Ovary (tissue), 9 donors: ENCODE data around the gene SOX15. TPM values are rescaled to one million over a fixed set of nuclear protein-coding genes. Genes with fewer than 3 reads are reported as not detected.
A peak's percentile ranks its signal among the peaks of the same experiment; 100 is the strongest.

Experiments
- DNase-seq, 5 donors: peaks; one replicate each; pipeline ENCODE4 v3.0.0-alpha.2; 2019 to 2020
- H3K27ac ChIP-seq, 2 donors: fragments of 200-600 bp; one replicate each; pipeline versions ENCODE4 v1.5.1 to v1.8.0; 2019 to 2022
- H3K27me3 ChIP-seq: fragments of 200-600 bp; one replicate; pipeline ENCODE4 v1.8.0; 2022
- H3K36me3 ChIP-seq: fragments of 200-600 bp; sonication (generic); one replicate; pipeline ENCODE4 v1.5.1; 2019
- H3K4me1 ChIP-seq: one replicate; pipeline ENCODE4 v1.8.1; 2013; ENCODE audit warnings: mild to moderate bottlenecking, moderate library complexity; ENCODE audit not compliant: insufficient read depth
- H3K4me3 ChIP-seq: fragments of 200-600 bp; sonication (generic); one replicate; pipeline ENCODE4 v1.5.1; 2017
- H3K9me3 ChIP-seq, 2 donors: fragments of 200-600 bp in 1 of 2; sonication (generic) in 1 of 2; one replicate each; pipeline versions ENCODE4 v1.5.1 to v1.8.1; 2013 to 2019; ENCODE audit warnings: mild to moderate bottlenecking in 1 of 2, moderate library complexity in 1 of 2
- CTCF ChIP-seq, 3 donors: fragments of 450-650 bp in 2 of 3; fragments of 200-600 bp in 1 of 3; IDR thresholded peaks; one replicate each; pipeline versions ENCODE4 v1.5.1 to v1.8.0; 2016 to 2022; ENCODE audit warnings: antibody characterized with exemption in 3 of 3, mild to moderate bottlenecking in 1 of 3
- EP300 ChIP-seq: sonication (generic); formaldehyde crosslinking; IDR thresholded peaks from one replicate; pipeline ENCODE4 v1.6.1; 2017; ENCODE audit warnings: antibody characterized with exemption
- POLR2A ChIP-seq: fragments of 450-650 bp; IDR thresholded peaks from one replicate; pipeline ENCODE4 v1.6.1; 2017; ENCODE audit warnings: antibody characterized with exemption, mild to moderate bottlenecking, moderate library complexity
- WGBS, 3 donors: extraction: QIAGEN DNeasy Blood & Tissue Kit in 1 of 3; methylation state at CpG; one replicate each; pipeline versions ENCODE4 v1.1.5 to v1.1.7; 2013 to 2017; 5-methylcytosine and 5-hydroxymethylcytosine counted together
- intact Hi-C, 4 donors: fragments of 100-400 bp; cut with DNase I; formaldehyde crosslinking; loops; one replicate each; pipeline versions ENCODE4 v1.11.0 to v1.15.1; 2022 to 2023
- polyA plus RNA-seq, 2 donors: library from polyadenylated mRNA; stranded (reverse); fragments of 200-250 nt in 1 of 2; fragments of 350-450 nt in 1 of 2; fragmentation: Illumina TruSeq in 1 of 2; extraction: RNeasy Lipid Tissue Mini Kit (QIAGEN cat#74804) in 1 of 2; gene quantifications; one replicate each; pipeline ENCODE4 v1.2.3, GENCODE V29; 2013 to 2014
- small RNA-seq: library from RNA; depleted of rRNA; stranded (forward); fragments of <200 nt; gene quantifications from one replicate; pipeline ENCODE3, GENCODE V24; 2016
- total RNA-seq, 7 donors: library from RNA; depleted of rRNA in 2 of 7; stranded (reverse); fragments of >200 nt in 2 of 7; fragmentation: NEBNext Ultra II Directional in 3 of 7; extraction: Animal tissue kit (Norgen Biotek cat#: 25700) in 3 of 7; gene quantifications; one replicate each; pipeline versions ENCODE4 v1.1.0 to v1.2.4, GENCODE V29; 2016 to 2023
- donor health status: DM: no; HTN: no; CAD: no; lungs with moderate emphysema.
- donor health status: DM: no; HTN: no; CAD: no.
- donor health status: Bipolar disorder and iron deficiency.
- donor health status: DM: yes; HTN: yes; CAD: no.
- donor health status: DM: no; HTN: no; CAD: no.
- donor health status: DM: yes; HTN: yes; CAD: no.

SOX15 gene
- total and polyA plus RNA-seq, 9 donors = 2.7 to 17.3 (median 9.6) TPM

GRCh38 chr17:7548585-7549400 is 41.1 kb downstream of the SOX15 start, which contains the start of gene TNFSF12:
TNFSF12 (plus strand) TSS chr17:7549058; CDS start chr17:7549154, 96 bp downstream.
- intact Hi-C loops = no loop called here
- 1% methylated on average over 32 to 65 of the region's 65 CpGs for WGBS, 3 donors
- Histone ChIP-seq H3K4me1 (peaks cover 12% of the 10 kb centered on the region), H3K27ac (peak within 1 kb of the TSS; percentile 74 to 90), H3K36me3 (no peaks in the 10 kb centered on the region), H3K9me3 (no peaks in the 10 kb centered on the region), H3K27me3 (no peaks in the 10 kb centered on the region), H3K4me3 (peak within 1 kb of the TSS; percentile 80)
- TF ChIP-seq CTCF (IDR thresholded peaks at IDR 0.05) = peak in 1 of 3 donors; percentile 48
- no peak for TF ChIP-seq EP300
- peak; percentile 67 to 78 (median 73) for DNase-seq

GRCh38 chr17:7544911-7545310 is 45.0 kb downstream of the SOX15 start:
- no peaks in the 10 kb centered on the region for H3K9me3 ChIP-seq
- no peak overlapping the region for H3K27ac ChIP-seq
- 32 to 46% (median 43%) methylated on average over 6 of the region's 6 CpGs for WGBS, 3 donors
- DNase-seq = no peak
- intact Hi-C loops = no loop called here
- TF ChIP-seq CTCF (IDR thresholded peaks at IDR 0.05) = no peak
- TF ChIP-seq EP300 = no peak
- no peak for TF ChIP-seq POLR2A
- H3K27me3 ChIP-seq = no peaks in the 10 kb centered on the region
- no peaks in the 10 kb centered on the region for H3K36me3 ChIP-seq
- H3K4me3 ChIP-seq = no peak overlapping the region
- H3K4me1 ChIP-seq = peaks cover 13% of the 10 kb centered on the region

- Histone ChIP-seq H3K4me3 (no peak overlapping the region), H3K27me3 (no peaks in the 10 kb centered on the region), H3K9me3 (no peaks in the 10 kb centered on the region), H3K4me1 (peaks cover 8% of the 10 kb centered on the region), H3K36me3 (no peaks in the 10 kb centered on the region), H3K27ac (no peak overlapping the region)
- no peak for DNase-seq
- 83 to 89% (median 86%) methylated on average over 9 of the region's 9 CpGs for WGBS, 3 donors
- intact Hi-C loops = no loop called here
- no peak for TF ChIP-seq EP300
- no peak for TF ChIP-seq POLR2A
- no peak for TF ChIP-seq CTCF (IDR thresholded peaks at IDR 0.05)
These were observed 48.7 kb downstream of the SOX15 start for GRCh38 chr17:7541074-7541621.

GRCh38 chr17:7538891-7539545 is 50.9 kb downstream of the SOX15 start:
- H3K4me1 ChIP-seq = peaks cover 2% of the 10 kb centered on the region
- no peaks in the 10 kb centered on the region for H3K36me3 ChIP-seq
- TF ChIP-seq POLR2A (no peak), EP300 (no peak), CTCF (IDR thresholded peaks at IDR 0.05) (no peak)
- no peak for DNase-seq
- no peaks in the 10 kb centered on the region for H3K27me3 ChIP-seq
- H3K27ac ChIP-seq = no peak overlapping the region
- intact Hi-C loops = no loop called here
- no peak overlapping the region for H3K4me3 ChIP-seq
- no peaks in the 10 kb centered on the region for H3K9me3 ChIP-seq
- WGBS, 3 donors = 67 to 70% (median 67%) methylated on average over 11 of the region's 11 CpGs

Small RNA genes lying within 50 kb of the gene (small RNA-seq; reads per million reads assigned to genes)
- gene CD68 (not detected), gene SNORA48 (not detected), gene SNORD10 (not detected)

Other genes with a start within 250 kb of the SOX15 start
- 10 to 100 TPM in 5 of 7 donors, 1 to 10 TPM in 2; 5.1 to 12.9 (median 10.5) TPM for gene KCTD11, start 237.9 kb downstream of the SOX15 start, total RNA-seq
- gene KCTD11, start 237.9 kb downstream of the SOX15 start, polyA plus RNA-seq = 10 to 100 TPM; 10.4 to 12.5 TPM
- not detected for gene TMEM95, start 234.9 kb downstream of the SOX15 start, total RNA-seq
- gene TMEM95, start 234.9 kb downstream of the SOX15 start, polyA plus RNA-seq = not detected
- gene TNK1, start 209.0 kb downstream of the SOX15 start, total RNA-seq = 1 to 10 TPM; 5.0 to 8.3 (median 6.4) TPM
- gene TNK1, start 209.0 kb downstream of the SOX15 start, polyA plus RNA-seq = 1 to 10 TPM in 1 of 2 donors, under 1 TPM in 1; 0.85 to 3.6 TPM
- gene PLSCR3, start 195.6 kb downstream of the SOX15 start, total RNA-seq = 10 to 100 TPM; 11.0 to 52.4 (median 33.8) TPM
- 10 to 100 TPM in 1 of 2 donors, 1 to 10 TPM in 1; 7.1 to 40.9 TPM for gene PLSCR3, start 195.6 kb downstream of the SOX15 start, polyA plus RNA-seq
- 100 to 1,000 TPM in 2 of 7 donors, 10 to 100 TPM in 5; 57.0 to 133 (median 85.2) TPM for gene TMEM256, start 186.0 kb downstream of the SOX15 start, total RNA-seq
- gene TMEM256, start 186.0 kb downstream of the SOX15 start, polyA plus RNA-seq = 100 to 1,000 TPM in 1 of 2 donors, 10 to 100 TPM in 1; 44.0 to 128 TPM
- 10 to 100 TPM; 11.4 to 76.2 (median 53.9) TPM for gene NLGN2, start 182.2 kb downstream of the SOX15 start, total RNA-seq
- 10 to 100 TPM; 16.9 to 30.2 TPM for gene NLGN2, start 182.2 kb downstream of the SOX15 start, polyA plus RNA-seq
- gene SPEM1, start 169.8 kb downstream of the SOX15 start, total RNA-seq = not detected
- not detected for gene SPEM1, start 169.8 kb downstream of the SOX15 start, polyA plus RNA-seq
- not detected for gene SPEM2, start 164.5 kb downstream of the SOX15 start, total RNA-seq
- not detected for gene SPEM2, start 164.5 kb downstream of the SOX15 start, polyA plus RNA-seq
- gene SPEM3, start 161.2 kb downstream of the SOX15 start, total RNA-seq = not detected
- not detected for gene SPEM3, start 161.2 kb downstream of the SOX15 start, polyA plus RNA-seq
- gene TMEM102, start 154.7 kb downstream of the SOX15 start, total RNA-seq = 1 to 10 TPM in 5 of 7 donors, under 1 TPM in 2; 0.43 to 8.3 (median 1.5) TPM
- 1 to 10 TPM in 1 of 2 donors, under 1 TPM in 1; 0.61 to 1.2 TPM for gene TMEM102, start 154.7 kb downstream of the SOX15 start, polyA plus RNA-seq
- 1 to 10 TPM in 2 of 7 donors, under 1 TPM in 5; 0.10 to 4.2 (median 0.61) TPM for gene FGF11, start 150.6 kb downstream of the SOX15 start, total RNA-seq
- 1 to 10 TPM in 1 of 2 donors, under 1 TPM in 1; 0.25 to 5.1 TPM for gene FGF11, start 150.6 kb downstream of the SOX15 start, polyA plus RNA-seq
- 10 to 100 TPM in 2 of 7 donors, 1 to 10 TPM in 5; 3.2 to 13.5 (median 7.6) TPM for gene CHRNB1, start 145.0 kb downstream of the SOX15 start, total RNA-seq
- 1 to 10 TPM; 5.9 to 7.8 TPM for gene CHRNB1, start 145.0 kb downstream of the SOX15 start, polyA plus RNA-seq
- gene ZBTB4, start 110.5 kb downstream of the SOX15 start, total RNA-seq = 100 to 1,000 TPM in 3 of 7 donors, 10 to 100 TPM in 4; 39.3 to 123 (median 85.5) TPM
- 10 to 100 TPM; 53.8 to 84.5 TPM for gene ZBTB4, start 110.5 kb downstream of the SOX15 start, polyA plus RNA-seq
- gene SLC35G6, start 108.6 kb downstream of the SOX15 start, total RNA-seq = not detected
- gene SLC35G6, start 108.6 kb downstream of the SOX15 start, polyA plus RNA-seq = not detected
- 100 to 1,000 TPM in 2 of 7 donors, 10 to 100 TPM in 5; 39.5 to 110 (median 88.2) TPM for gene POLR2A, start 105.7 kb downstream of the SOX15 start, total RNA-seq
- 10 to 100 TPM; 26.7 to 74.5 TPM for gene POLR2A, start 105.7 kb downstream of the SOX15 start, polyA plus RNA-seq
- 10 to 100 TPM; 37.3 to 78.3 (median 59.6) TPM for gene TNFSF12, start 41.0 kb downstream of the SOX15 start, total RNA-seq
- 10 to 100 TPM; 26.6 to 70.1 TPM for gene TNFSF12, start 41.0 kb downstream of the SOX15 start, polyA plus RNA-seq
- gene TNFSF13, start 31.3 kb downstream of the SOX15 start, total RNA-seq = 10 to 100 TPM; 10.4 to 38.8 (median 21.7) TPM
- gene TNFSF13, start 31.3 kb downstream of the SOX15 start, polyA plus RNA-seq = 10 to 100 TPM; 16.9 to 33.1 TPM
- 10 to 100 TPM; 31.2 to 44.2 (median 42.1) TPM for gene SENP3, start 28.2 kb downstream of the SOX15 start, total RNA-seq
- 100 to 1,000 TPM in 1 of 2 donors, 10 to 100 TPM in 1; 45.6 to 104 TPM for gene SENP3, start 28.2 kb downstream of the SOX15 start, polyA plus RNA-seq
- 10 to 100 TPM in 5 of 7 donors, 1 to 10 TPM in 2; 5.2 to 72.0 (median 14.8) TPM for gene CD68, start 10.5 kb downstream of the SOX15 start, total RNA-seq
- gene CD68, start 10.5 kb downstream of the SOX15 start, polyA plus RNA-seq = 100 to 1,000 TPM in 1 of 2 donors, 10 to 100 TPM in 1; 22.2 to 132 TPM
- 10 to 100 TPM; 13.0 to 60.1 (median 19.6) TPM for gene MPDU1, start 6.2 kb downstream of the SOX15 start, total RNA-seq
- gene MPDU1, start 6.2 kb downstream of the SOX15 start, polyA plus RNA-seq = 10 to 100 TPM; 26.2 to 87.9 TPM
- 10 to 100 TPM; 13.8 to 32.3 (median 24.2) TPM for gene FXR2, start 24.8 kb upstream of the SOX15 start, total RNA-seq
- gene FXR2, start 24.8 kb upstream of the SOX15 start, polyA plus RNA-seq = 10 to 100 TPM; 26.6 to 36.1 TPM
- 100 to 1,000 TPM in 6 of 7 donors, 10 to 100 TPM in 1; 89.5 to 195 (median 145) TPM for gene SAT2, start 37.7 kb upstream of the SOX15 start, total RNA-seq
- 100 to 1,000 TPM; 133 to 235 TPM for gene SAT2, start 37.7 kb upstream of the SOX15 start, polyA plus RNA-seq
- 1 to 10 TPM in 4 of 7 donors, under 1 TPM in 3; 0.69 to 1.3 (median 1.1) TPM for gene SHBG, start 40.0 kb upstream of the SOX15 start, total RNA-seq
- under 1 TPM; 0.63 to 0.67 TPM for gene SHBG, start 40.0 kb upstream of the SOX15 start, polyA plus RNA-seq
- 10 to 100 TPM in 5 of 7 donors, 1 to 10 TPM in 2; 3.6 to 74.5 (median 34.1) TPM for gene ATP1B2, start 60.8 kb upstream of the SOX15 start, total RNA-seq
- 10 to 100 TPM; 15.3 to 35.1 TPM for gene ATP1B2, start 60.8 kb upstream of the SOX15 start, polyA plus RNA-seq
- gene TP53, start 97.4 kb upstream of the SOX15 start, total RNA-seq = 100 to 1,000 TPM in 1 of 7 donors, 10 to 100 TPM in 6; 16.3 to 124 (median 73.5) TPM
- gene TP53, start 97.4 kb upstream of the SOX15 start, polyA plus RNA-seq = 10 to 100 TPM; 29.7 to 43.7 TPM
- gene WRAP53, start 98.4 kb upstream of the SOX15 start, total RNA-seq = 10 to 100 TPM in 1 of 7 donors, 1 to 10 TPM in 6; 1.1 to 10.1 (median 6.9) TPM
- 1 to 10 TPM; 4.3 to 6.1 TPM for gene WRAP53, start 98.4 kb upstream of the SOX15 start, polyA plus RNA-seq
- gene EFNB3, start 115.1 kb upstream of the SOX15 start, total RNA-seq = 10 to 100 TPM in 1 of 7 donors, 1 to 10 TPM in 6; 1.6 to 11.7 (median 3.3) TPM
- 1 to 10 TPM; 5.1 to 5.9 TPM for gene EFNB3, start 115.1 kb upstream of the SOX15 start, polyA plus RNA-seq
- gene DNAH2, start 127.7 kb upstream of the SOX15 start, total RNA-seq = 10 to 100 TPM in 1 of 7 donors, 1 to 10 TPM in 5, under 1 TPM in 1; 0.88 to 10.3 (median 2.7) TPM
- gene DNAH2, start 127.7 kb upstream of the SOX15 start, polyA plus RNA-seq = 1 to 10 TPM; 1.0 to 2.5 TPM
- gene KDM6B, start 244.1 kb upstream of the SOX15 start, total RNA-seq = 10 to 100 TPM; 13.7 to 80.8 (median 71.9) TPM
- 10 to 100 TPM in 1 of 2 donors, 1 to 10 TPM in 1; 9.1 to 36.9 TPM for gene KDM6B, start 244.1 kb upstream of the SOX15 start, polyA plus RNA-seq